Duodenal mucosa (tissue), 2 donors: ENCODE measurements around the gene NWD2.

Experiments
- H3K27ac ChIP-seq: one replicate; pipeline ENCODE4 v1.7.0; 2013; ENCODE audit warnings: low read depth, low read length
- H3K27me3 ChIP-seq, 2 donors: one replicate each; pipeline ENCODE4 v1.7.0; 2013; ENCODE audit warnings: low read length in 2 of 2, control low read depth in 1 of 2; ENCODE audit not compliant: insufficient read depth in 2 of 2, control insufficient read depth in 1 of 2
- H3K36me3 ChIP-seq, 2 donors: one replicate each; pipeline ENCODE4 v1.7.0; 2013; ENCODE audit warnings: low read length in 2 of 2, control low read depth in 1 of 2; ENCODE audit not compliant: insufficient read depth in 2 of 2, control insufficient read depth in 1 of 2
- H3K4me1 ChIP-seq, 2 donors: one replicate each; pipeline ENCODE4 v1.7.0; 2013; ENCODE audit warnings: low read length in 2 of 2, control low read depth in 1 of 2; ENCODE audit not compliant: insufficient read depth in 2 of 2, control insufficient read depth in 1 of 2
- H3K4me3 ChIP-seq, 2 donors: one replicate each; pipeline ENCODE4 v1.7.0; 2013; ENCODE audit warnings: low read length in 2 of 2, low read depth in 1 of 2
- H3K9ac ChIP-seq, 2 donors: one replicate each; pipeline ENCODE4 v1.7.0; 2013; ENCODE audit warnings: low read length in 2 of 2, low read depth in 1 of 2
- H3K9me3 ChIP-seq, 2 donors: one replicate each; pipeline ENCODE4 v1.7.0; 2013; ENCODE audit warnings: low read length in 2 of 2, control low read depth in 1 of 2; ENCODE audit not compliant: control insufficient read depth in 1 of 2

Gene NWD2

GRCh38 chr4:37338972-37339371, 94.4 kb downstream of the NWD2 start:
- H3K4me1 ChIP-seq, result no peaks in the 10 kb centered on the region
- H3K4me3 ChIP-seq, result no peak overlapping the region
- no peak overlapping the region for H3K27ac ChIP-seq
- H3K9ac ChIP-seq, result no peak overlapping the region
- no peaks in the 10 kb centered on the region for H3K36me3 ChIP-seq
- H3K9me3 ChIP-seq, result no peaks in the 10 kb centered on the region
- no peaks in the 10 kb centered on the region for H3K27me3 ChIP-seq

- H3K36me3 ChIP-seq, result no peaks in the 10 kb centered on the region
- no peaks in the 10 kb centered on the region for H3K9me3 ChIP-seq
- H3K9ac ChIP-seq, result no peak overlapping the region
- H3K27ac ChIP-seq, result no peak overlapping the region
- no peaks in the 10 kb centered on the region for H3K4me1 ChIP-seq
- H3K27me3 ChIP-seq, result no peaks in the 10 kb centered on the region
- no peak overlapping the region for H3K4me3 ChIP-seq
Measured at GRCh38 chr4:37358748-37359147, 114.2 kb downstream of the NWD2 start.

- no peaks in the 10 kb centered on the region for H3K27me3 ChIP-seq
- no peak overlapping the region for H3K4me3 ChIP-seq
- H3K9me3 ChIP-seq, result no peaks in the 10 kb centered on the region
- H3K27ac ChIP-seq, result no peak overlapping the region
- no peaks in the 10 kb centered on the region for H3K36me3 ChIP-seq
- H3K9ac ChIP-seq, result no peak overlapping the region
- no peaks in the 10 kb centered on the region for H3K4me1 ChIP-seq
Measured at GRCh38 chr4:37359261-37359660, 114.7 kb downstream of the NWD2 start.

GRCh38 chr4:37365888-37366287, 121.3 kb downstream of the NWD2 start:
- Histone ChIP-seq H3K4me3 (no peak overlapping the region), H3K27ac (no peak overlapping the region), H3K4me1 (no peaks in the 10 kb centered on the region), H3K27me3 (no peaks in the 10 kb centered on the region), H3K9ac (no peak overlapping the region), H3K36me3 (no peaks in the 10 kb centered on the region), H3K9me3 (no peaks in the 10 kb centered on the region)

- Histone ChIP-seq H3K27me3 (no peaks in the 10 kb centered on the region), H3K36me3 (no peaks in the 10 kb centered on the region), H3K9me3 (no peaks in the 10 kb centered on the region), H3K9ac (no peak overlapping the region), H3K4me1 (no peaks in the 10 kb centered on the region), H3K4me3 (no peak overlapping the region), H3K27ac (no peak overlapping the region)
Measured at GRCh38 chr4:37367901-37368300, 123.4 kb downstream of the NWD2 start.

- Histone ChIP-seq H3K27me3 (no peaks in the 10 kb centered on the region), H3K9ac (no peak overlapping the region), H3K4me3 (no peak overlapping the region), H3K4me1 (no peaks in the 10 kb centered on the region), H3K9me3 (no peaks in the 10 kb centered on the region), H3K27ac (no peak overlapping the region), H3K36me3 (no peaks in the 10 kb centered on the region)
Measured at GRCh38 chr4:37370052-37370451, 125.5 kb downstream of the NWD2 start.

- Histone ChIP-seq H3K4me3 (no peak overlapping the region), H3K9me3 (no peaks in the 10 kb centered on the region), H3K27me3 (peaks cover 0 to 4% of the 10 kb centered on the region in 2 donors), H3K27ac (no peak overlapping the region), H3K9ac (no peak overlapping the region), H3K4me1 (no peaks in the 10 kb centered on the region), H3K36me3 (no peaks in the 10 kb centered on the region)
Measured at GRCh38 chr4:37381040-37381668, 136.6 kb downstream of the NWD2 start.

- H3K27ac ChIP-seq, result no peak overlapping the region
- H3K9me3 ChIP-seq, result no peaks in the 10 kb centered on the region
- no peaks in the 10 kb centered on the region for H3K4me1 ChIP-seq
- peaks cover 0 to 4% of the 10 kb centered on the region in 2 donors for H3K27me3 ChIP-seq
- H3K9ac ChIP-seq, result no peak overlapping the region
- H3K36me3 ChIP-seq, result no peaks in the 10 kb centered on the region
- no peak overlapping the region for H3K4me3 ChIP-seq
Measured at GRCh38 chr4:37383579-37384229, 139.2 kb downstream of the NWD2 start.

GRCh38 chr4:37385424-37385823, 140.9 kb downstream of the NWD2 start:
- Histone ChIP-seq H3K9me3 (no peaks in the 10 kb centered on the region), H3K27ac (no peak overlapping the region), H3K27me3 (peaks cover 0 to 4% of the 10 kb centered on the region in 2 donors), H3K9ac (no peak overlapping the region), H3K4me1 (no peaks in the 10 kb centered on the region), H3K36me3 (no peaks in the 10 kb centered on the region), H3K4me3 (no peak overlapping the region)

GRCh38 chr4:37388681-37389365, 144.3 kb downstream of the NWD2 start:
- Histone ChIP-seq H3K27ac (no peak overlapping the region), H3K4me1 (no peaks in the 10 kb centered on the region)

More at GRCh38 chr4:37388681-37389365, 144.3 kb downstream of the NWD2 start:
- no peaks in the 10 kb centered on the region for H3K36me3 ChIP-seq
- no peak overlapping the region for H3K9ac ChIP-seq
- no peaks in the 10 kb centered on the region for H3K9me3 ChIP-seq
- no peak overlapping the region for H3K4me3 ChIP-seq
- no peaks in the 10 kb centered on the region for H3K27me3 ChIP-seq
